ENCODE data around the gene LRCH3.
A peak's percentile ranks its signal among the peaks of the same experiment; 100 is the strongest.

LRCH3 gene

DNA sequence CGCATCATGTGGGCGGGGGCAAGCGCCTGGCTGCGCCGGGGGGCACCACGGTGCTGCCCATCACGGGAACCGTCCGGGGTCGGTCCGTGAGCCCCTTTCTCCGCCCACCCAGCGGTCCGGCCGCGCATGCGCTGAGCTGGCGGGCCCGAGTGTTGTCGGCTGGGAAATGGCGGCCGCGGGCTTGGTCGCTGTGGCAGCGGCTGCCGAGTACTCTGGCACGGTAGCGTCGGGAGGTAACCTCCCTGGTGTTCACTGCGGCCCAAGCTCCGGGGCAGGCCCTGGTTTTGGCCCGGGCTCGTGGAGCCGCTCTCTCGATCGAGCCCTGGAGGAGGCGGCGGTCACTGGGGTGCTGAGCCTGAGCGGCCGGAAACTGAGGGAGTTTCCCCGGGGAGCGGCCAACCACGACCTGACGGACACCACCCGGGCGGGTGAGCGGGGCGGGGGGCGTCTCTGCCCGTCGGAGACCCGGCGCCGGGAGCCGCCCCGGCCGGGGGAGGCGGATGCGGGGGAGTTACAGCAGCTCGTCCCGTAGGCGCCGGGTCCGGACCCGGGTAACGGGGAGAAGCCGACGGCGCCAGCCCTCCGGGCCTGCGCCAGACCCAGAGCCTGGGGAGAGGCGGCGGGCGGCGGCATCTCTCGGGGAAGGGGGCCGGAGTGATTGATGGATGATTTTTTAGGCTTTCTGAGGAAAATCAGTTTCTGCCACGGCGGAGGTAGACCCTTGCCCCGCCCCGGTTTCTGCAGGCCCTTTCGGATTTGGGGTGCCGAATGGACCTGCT lies at the start of gene LRCH3:
TSS of gene LRCH3 (plus strand) at position 142 of the 779 bp plus-strand sequence. CDS start at position 167, 25 bp downstream.
- ATAC-seq (peak; percentile 66), DNase-seq (peak; percentile 92)

DNA sequence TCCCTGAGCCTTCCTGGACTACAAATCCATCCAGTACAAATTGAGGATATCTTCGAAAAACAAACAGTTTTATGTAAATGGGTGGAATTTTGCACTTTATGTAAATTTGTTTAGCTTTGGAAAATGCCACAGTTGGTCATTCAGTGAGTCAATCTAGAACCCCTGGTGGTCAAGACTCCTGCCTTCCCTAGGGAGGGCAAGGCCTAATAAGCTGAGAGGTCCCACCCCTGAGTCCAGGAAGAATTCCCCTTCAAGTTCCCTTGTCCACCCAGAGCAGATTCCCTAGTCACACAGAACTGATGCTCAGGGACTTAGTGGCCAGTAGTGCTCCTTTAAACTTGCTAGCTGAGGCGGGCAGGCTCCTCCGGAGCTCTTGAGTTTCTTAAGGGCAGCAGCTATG lies 48.3 kb upstream of the LRCH3 start:
- no peak for DNase-seq
- ATAC-seq = no peak

DNA sequence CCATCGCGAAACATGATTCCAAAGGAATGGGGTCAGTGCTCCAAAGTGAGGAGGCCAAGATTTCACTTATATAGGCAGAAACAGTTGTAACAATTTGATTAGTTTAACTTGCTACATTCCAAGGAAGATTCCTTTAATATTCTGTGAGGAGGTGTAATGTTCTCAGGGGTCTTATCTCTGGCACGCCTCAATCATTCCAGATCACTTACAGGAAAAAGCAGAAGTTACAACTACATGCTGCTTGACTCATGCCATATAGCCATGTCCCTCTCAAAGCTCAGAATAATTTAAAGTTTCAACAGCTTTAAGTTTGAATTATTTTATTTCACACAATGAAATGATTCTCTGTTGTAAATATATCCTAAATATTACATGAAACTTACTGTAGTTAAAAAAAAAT lies 44.8 kb upstream of the LRCH3 start:
- DNase-seq (no peak), ATAC-seq (no peak)

DNA sequence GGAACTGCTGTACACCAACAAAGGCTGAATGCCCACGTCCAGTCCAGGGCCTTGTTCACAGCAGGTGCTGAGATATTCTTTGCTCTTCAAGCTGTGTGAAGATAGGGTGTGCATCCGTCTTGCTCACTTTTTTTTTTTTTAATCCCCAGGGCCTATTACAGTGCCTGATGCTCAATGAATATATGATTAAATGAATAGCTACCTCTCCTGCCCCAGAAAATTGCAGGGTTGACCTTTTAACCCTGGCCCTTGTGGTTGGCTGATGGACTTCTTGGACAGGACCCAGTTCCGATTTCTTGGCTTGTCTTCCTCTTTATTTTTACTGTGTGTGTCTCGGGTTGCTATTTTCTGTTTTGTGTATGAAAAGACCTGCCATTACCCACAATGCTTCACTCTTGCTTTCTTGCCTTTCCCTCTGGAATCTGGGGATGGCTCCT lies 44.2 kb upstream of the LRCH3 start:
- ATAC-seq (no peak), DNase-seq (no peak)

DNA sequence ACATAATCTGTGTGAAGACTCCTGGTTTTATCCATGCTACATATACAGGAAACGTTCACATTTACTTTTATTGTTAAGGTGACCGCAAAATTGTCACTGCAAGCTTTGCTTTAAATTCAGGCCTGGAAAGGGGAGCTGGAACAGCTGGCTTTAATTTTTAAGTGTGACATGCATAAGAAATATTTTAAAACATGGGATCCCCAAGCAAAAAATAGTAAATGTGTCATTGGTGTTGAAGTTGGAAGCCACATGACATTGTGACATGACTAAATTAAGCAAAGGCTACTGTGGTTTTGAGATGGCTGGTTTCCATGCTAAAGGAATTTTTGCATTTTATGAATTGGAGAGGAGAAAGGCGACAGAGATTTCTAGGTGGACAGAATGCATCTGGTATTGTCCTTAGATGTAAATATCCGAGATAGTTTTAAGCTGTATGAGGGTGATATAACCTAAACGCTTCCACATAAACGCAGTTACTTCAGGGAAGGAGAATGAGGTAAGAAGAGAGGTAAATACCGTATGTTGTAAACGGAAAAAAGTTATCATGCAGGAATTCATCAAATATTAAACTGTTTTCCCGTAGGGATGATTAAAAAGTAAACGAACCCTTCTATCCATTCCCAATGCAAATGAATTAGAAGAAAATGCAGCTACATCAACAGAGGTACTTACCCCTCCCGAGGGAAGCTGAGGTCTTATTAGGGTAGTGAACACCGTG lies 42.3 kb upstream of the LRCH3 start:
- no peak for DNase-seq

DNA sequence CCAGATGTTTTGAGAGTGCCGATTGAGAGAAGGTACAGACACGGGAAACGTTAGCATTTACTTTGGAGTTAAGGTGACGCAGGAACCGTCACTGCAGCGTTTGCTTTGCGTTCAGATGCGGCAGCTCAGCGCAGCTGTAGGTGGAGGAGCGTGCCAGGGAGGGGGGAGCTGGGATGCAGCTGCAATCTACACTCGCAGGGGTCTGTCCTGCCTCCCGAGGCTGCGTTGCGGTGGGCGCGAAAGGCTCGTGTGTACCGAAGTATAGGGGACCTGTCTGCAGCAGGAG lies 41.8 kb upstream of the LRCH3 start:
- peak; percentile 56 for DNase-seq
- ATAC-seq = peak; percentile 50

More for the DNA sequence above, 42.3 kb upstream of the LRCH3 start:
- ATAC-seq = no peak

DNA sequence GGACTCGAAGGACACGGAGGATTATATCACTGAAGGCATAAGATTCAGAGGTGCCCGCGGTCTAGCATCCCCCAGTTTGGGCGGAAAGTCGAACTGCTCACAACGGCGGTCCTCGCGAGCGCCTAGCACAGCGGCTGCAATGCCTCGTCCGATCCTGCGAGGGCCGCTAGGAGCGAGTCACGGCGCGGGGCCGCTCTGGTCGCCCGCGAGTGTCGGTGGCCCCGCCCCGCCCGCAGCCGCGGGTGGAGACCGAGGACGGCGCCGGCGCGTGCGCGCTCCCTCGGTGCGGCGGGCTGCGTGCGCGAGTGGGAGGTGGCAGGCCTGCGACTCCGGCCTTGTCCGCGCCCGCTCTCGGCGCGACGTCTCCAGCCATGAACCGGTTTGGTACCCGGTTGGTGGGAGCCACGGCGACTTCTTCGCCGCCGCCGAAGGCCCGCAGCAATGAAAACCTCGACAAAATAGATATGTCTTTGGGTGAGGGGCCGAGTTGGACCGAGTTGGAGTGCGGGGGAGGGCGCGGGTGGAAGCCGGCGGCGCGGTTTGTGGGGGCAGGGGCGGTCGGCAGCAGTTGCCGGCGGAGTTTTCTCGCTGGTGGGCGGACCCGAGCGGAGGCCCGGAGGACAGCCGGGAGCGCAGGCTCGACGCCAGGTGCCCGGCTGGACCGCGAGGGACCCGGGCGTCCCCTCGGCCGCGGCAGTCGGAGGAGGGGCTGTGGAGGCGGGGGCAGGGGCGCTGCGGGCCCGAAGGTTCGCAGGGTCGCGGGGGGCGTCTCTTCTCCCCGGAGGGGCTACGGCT lies 41.3 kb upstream of the LRCH3 start, which contains the start of gene FYTTD1:
TSS of gene FYTTD1 (plus strand) at position 283 of the 795 bp plus-strand sequence. CDS start at position 372, 89 bp downstream.
- ATAC-seq = peak; percentile 86

DNA sequence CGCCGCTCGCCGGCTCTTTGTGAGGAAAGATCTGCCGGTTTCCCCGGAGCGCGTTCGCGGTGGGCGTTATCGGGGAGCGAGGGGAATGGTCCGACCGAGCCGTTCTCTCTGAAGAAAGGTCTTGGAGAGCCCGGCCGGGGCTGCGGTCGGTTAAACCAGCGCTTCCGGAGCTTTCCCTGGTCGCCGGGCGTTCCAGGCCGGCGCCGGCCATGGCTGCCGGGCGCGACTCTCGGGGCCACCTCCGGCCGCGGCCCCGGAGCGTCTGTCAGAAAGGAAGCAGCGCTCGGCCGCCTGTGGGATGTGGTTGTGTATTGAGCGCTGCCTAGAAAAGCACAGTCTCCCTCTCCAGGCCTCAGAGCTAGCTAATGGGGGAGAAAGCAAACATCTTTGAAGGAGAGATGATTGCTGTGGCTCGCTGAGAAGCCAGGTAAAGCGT lies 40.6 kb upstream of the LRCH3 start:
- peak; percentile 71 for DNase-seq

More for the DNA sequence above, 41.3 kb upstream of the LRCH3 start, which contains the start of gene FYTTD1:
- DNase-seq = peak; percentile 87

DNA sequence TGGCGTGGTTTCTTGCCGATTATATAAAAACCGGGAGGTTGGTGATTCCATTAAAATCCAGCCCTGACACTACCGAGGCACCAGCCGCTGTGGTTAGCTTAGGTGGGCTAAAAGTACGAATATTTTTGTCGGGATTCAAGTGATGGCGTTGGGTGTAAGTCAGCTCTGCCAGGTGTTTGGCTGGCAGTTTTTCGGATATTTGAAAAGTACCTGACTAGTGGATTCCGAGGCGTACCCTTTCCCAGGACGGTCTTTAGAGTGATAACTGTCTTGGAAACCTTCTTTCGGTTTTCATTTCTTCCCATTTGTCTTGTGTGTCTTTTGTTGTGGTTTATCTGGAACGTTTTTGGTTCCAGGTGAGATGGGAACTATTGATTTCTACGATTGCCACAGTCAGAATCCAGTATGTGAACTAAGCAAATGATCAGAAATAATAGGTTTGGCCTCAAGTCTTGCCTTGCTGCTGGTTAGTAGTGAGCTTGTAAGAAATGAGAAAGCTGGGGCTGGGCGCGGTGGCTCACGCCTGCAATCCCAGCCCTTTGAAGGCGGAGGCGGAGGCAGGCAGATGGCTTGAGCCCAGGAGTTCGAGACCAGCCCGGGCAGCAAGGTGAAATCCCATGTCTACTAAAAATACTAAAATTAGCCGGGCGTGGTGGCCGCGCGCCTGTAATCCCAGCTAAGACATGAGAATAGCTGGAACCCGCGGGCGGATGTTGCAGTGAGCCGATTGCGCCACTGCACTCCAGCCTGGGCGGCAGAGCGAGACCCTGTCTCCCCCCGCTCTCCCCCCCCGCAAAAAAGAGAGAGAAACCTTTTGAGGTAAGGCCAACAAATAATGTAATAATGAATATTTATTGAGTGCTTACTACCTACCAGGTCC lies 40.0 kb upstream of the LRCH3 start:
- peak; percentile 57 for DNase-seq
- ATAC-seq = no peak

More for the DNA sequence above, 40.6 kb upstream of the LRCH3 start:
- ATAC-seq = peak; percentile 65

DNA sequence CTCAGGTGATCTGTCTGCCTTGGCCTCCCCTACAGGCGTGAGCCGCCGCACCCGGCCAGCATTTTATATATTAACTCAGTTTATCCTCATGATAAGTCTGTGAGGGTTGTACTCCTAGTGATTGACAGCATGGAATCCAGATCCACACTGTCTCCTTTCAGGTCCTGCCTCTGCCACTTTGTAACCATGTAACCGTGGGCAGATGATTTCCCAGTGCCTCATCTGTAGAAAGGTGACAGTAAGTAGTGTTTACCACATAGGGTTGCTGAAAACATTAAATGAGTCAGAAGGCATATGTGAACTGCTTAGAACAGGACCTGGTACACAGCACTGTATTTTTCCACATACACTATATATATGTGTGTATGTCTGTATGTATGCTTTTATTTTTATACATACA lies 38.9 kb upstream of the LRCH3 start:
- DNase-seq (no peak), ATAC-seq (peak; percentile 30)

DNA sequence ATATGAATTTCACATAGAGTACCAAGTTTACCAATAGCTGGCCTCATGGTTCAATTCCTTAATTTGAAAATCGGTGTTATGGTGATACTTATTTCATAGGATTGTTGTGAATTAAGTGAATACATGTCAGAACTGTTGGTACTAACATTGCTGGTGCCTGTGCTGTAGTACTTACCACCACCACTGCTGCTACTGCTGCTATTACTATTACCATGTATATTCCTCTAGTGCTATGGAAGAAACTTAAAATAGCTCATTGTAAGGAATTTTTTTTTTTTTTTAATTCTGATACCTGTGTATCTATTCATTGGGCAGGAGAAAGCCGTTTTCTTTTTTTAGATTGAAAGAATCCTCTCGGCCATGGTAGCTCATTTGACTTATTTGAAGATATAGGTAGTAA lies 37.8 kb upstream of the LRCH3 start:
- DNase-seq (no peak), ATAC-seq (no peak)

DNA sequence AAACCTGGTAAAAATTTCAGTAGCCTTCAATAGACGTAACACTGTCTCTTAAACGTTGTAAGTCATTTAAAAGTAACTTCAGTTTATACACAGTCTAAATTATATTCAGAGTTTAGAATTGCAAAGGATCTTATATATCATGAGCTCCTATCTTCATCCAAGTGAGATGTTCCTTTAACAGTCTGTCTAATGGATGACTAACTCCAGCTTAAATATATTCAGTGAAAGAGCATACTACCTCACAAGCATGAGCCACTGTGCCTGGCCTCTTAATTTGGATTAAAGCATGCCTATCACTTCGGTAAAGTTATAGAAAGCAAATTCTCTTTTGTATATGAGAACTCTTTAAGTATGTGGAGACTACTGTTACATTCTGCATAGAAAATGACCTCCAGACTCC lies 34.4 kb upstream of the LRCH3 start:
- DNase-seq = no peak
- no peak for ATAC-seq

DNA sequence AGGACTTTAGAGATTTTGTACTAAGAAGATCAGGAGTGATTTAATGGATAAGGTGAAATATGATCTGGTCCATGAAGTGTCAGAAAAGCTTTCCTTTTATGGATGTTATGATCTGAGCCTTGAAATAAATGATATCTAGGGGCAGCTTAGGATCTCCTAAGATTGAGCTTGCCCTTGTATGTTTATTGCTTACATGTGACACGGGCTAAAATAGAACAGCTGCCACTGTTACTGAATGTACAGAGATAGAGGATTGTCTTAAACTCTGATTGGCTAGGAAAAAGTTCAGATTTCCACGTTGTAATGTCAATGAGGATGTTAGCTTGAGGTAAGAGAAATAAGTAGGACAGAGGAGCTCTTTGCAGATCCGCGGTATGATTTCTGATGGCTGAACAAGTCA lies 32.5 kb upstream of the LRCH3 start:
- DNase-seq (no peak), ATAC-seq (no peak)

DNA sequence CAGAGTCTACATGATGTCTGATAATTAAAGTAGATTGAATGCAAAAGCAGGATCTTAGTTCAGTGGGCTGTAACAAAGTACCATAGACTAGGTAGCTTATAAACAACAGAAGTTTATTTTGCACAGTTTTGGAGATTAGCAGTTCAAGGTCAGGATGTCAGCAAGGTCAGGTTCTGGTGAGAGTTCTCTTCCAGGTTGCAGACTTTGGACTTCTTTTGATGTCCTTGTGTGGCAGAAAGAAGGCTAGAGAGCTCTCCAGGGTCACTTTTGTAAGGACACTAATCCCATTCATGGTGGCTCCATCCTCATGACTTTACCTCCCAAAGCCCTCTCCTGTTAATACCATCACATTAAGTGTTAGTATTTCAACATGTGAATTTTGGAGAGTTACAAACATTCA lies 29.3 kb upstream of the LRCH3 start:
- ATAC-seq = no peak
- DNase-seq = no peak

DNA sequence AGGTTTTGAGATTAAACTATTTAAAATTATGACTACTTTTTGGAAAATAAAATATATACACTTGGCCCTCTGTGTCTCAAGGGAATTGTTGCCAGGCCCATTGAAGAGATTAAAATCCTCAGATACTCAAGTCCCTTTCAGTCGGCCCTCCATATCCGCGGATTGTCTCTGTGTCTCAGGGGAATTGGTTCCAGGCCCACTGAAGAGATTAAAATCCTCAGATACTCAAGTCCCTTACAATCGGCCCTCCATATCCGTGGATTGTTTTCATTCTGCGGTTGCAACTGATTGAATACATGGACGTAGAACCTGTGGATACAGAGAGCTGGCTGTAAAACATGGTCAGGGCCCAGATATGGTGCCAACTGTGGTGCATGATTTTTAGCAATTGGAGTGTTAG lies 15.7 kb upstream of the LRCH3 start:
- ATAC-seq (no peak), DNase-seq (no peak)

DNA sequence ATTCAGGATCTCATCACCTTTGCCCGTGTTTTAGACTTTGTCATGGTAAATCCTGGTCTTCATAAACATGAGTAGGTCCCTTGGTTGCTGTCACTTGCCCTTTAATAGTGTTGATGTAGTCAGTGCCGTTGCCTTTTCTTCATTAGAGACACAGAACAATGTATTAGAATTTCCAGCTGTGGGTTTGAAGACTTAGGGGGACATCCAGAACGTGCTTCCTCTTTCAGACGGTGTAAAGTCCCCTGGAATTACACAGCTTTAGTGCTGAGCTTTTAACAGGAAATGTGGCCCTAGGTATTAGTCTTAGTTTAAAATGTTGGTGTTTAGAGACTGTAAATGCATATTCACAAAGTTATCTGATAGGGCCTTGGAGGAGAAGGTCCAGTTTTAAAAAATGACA lies 8.8 kb upstream of the LRCH3 start:
- DNase-seq (no peak), ATAC-seq (peak; percentile 59)

DNA sequence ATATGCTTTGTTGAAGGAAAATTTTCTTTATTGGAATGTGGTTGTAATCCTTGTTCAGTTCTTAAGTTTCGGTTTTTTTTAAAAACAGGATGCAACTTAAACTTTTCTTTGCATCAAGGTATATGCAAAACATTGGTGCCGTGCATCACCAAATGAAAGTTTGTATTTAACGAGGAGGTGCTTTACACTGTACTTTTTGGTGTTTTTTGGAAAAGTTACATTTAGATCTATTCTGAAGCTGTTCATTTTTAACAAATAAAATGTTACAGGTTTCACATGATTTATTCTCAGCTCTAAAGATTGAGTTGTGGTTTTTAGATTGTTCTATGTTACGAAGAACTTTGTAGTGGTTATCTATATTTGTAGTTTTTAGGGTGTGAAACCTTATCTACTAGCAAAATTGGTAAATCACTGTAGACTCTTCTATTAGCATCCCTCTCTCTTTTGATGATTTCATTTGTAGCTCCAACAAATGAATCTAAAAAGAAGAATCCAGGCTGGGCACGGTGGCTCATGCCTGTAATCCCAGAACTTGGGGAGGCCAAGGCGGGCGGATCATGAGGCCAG lies 7.0 kb upstream of the LRCH3 start:
- DNase-seq (no peak), ATAC-seq (no peak)

DNA sequence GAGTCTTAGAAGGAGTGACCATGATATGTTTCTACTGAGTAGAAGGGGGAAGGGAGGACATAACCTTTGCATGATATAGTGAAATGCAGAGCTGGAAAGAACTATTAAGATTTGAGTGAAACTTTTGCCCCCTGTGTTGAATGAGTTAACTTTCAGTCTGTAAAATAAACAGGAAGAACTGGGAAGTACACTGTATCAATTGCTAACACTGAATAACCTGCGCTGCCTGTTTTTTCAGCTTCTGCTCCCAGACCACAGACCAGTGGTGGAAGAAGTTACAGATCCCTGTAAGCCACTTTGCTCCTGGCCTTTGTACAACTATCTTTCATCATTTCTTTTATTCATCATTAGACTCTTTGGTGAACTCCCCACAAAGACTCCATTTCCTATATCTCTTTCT lies 3.6 kb upstream of the LRCH3 start:
- ATAC-seq (no peak), DNase-seq (no peak)

DNA sequence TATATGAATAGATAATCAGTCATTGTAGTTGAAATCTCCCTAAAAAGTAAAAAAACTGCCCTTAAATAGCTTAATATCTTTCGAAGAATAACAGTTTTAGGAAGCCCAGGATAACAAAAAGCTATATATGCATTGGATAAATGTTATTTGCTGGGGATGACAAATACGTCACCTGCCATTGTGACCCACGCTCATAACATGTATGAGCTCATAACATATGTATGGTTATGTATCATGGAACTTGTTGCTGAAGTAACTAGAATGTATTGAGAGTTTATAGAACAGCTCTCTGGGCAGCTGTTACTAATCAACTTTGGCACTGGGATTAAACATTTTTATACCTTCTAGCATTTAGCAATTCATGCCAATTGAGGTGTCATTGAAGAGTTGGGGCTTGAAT lies 1.7 kb upstream of the LRCH3 start:
- ATAC-seq (no peak), DNase-seq (no peak)

DNA sequence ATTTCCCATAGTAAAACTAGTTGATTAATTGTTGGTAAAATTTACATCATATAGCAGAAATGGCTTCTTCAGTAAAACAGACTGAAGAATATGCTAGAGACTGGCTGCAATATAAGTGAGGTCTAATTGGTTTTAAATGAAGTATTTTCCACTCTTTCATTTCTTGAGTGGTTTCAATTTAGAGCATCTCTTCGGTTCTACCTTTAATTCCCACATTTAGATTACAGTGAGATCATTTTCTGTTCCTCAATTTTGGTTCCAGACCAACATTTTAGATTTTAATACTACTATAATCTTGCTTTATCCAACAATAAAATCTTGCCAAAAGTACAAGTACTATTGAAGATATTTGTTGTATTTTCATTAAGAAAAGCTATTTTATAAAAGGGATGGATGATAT lies 1.0 kb upstream of the LRCH3 start:
- DNase-seq = no peak
- ATAC-seq = no peak

DNA sequence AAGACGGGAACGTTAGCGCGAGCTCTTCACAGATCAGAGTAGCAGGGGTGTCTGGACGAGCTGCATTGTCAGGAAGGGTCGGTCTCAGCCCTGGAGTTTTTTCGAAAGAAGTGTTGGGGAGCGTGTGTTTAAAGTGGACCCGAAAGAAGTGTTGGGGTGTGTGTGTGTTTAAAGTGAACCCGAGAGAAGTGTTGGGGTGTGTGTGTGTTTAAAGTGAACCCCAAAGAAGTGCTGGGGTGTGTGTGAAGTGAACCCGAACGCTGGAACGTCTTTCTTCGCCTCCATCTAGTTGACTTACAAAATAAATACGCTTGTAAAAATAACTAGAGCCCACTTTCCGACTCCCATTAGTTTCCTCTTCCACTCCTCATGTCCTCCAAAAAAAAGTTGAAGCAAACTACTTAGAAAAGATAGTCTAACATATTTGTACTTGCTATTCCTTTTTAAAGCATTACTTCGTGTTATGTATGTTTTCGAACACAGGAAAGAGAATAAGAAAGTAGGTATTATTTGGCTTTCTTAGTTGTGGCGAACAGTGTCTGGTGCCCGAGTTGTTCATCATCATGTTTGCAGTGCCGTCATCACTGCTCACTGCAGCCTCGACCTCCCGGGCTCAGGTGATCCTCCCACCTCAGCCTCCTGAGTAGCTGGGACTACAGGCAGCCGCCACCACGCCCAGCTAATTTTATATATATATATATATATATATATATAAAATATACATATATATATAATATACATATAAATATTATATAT lies 1.0 kb downstream of the LRCH3 start:
- DNase-seq (peak; percentile 33), ATAC-seq (peak; percentile 32)

Measured in stimulated activated naive CD8-positive, alpha-beta T cell treated with anti-CD3 and anti-CD28 coated beads, Interleukin-15, Interleukin-2, amounts not matched to agents 100 U/mL and 50 U/mL, for 24 hours (primary cell).